Measurements from ENCODE around the gene ATP6V0A1. TPM values are rescaled to one million over a fixed set of nuclear protein-coding genes. Genes with fewer than 3 reads are reported as not detected.
"Not testable (repeated sequence)": the region's sequence is repeated elsewhere in the genome, so short reads cannot be mapped to it uniquely, and the experiment has no call there.

Gene ATP6V0A1
- total and polyA plus RNA-seq, 4 donors = 13.4 to 111 (median 71.9) TPM

- H3K4me3 ChIP-seq (ENCODE audit: low read length in 2 of 2); H3K27me3 ChIP-seq (ENCODE audit: control insufficient read depth in 1 of 2, insufficient read depth in 2 of 2, low read length in 1 of 2); intact Hi-C loops (cut with DNase I); ATAC-seq (ENCODE audit: low FRiP score); H3K9me3 ChIP-seq (ENCODE audit: control insufficient read depth, low read length); H3K27ac ChIP-seq (ENCODE audit: low read depth in 1 of 2, low read length in 2 of 2); DNase-seq; H3K4me1 ChIP-seq (ENCODE audit: control insufficient read depth in 1 of 2, insufficient read depth in 2 of 2, low read length in 2 of 2): not testable (repeated sequence)
- WGBS, 2 donors = 83 to 100% methylated on average over 1 of the region's 1 CpG
- H3K36me3 ChIP-seq (ENCODE audit: control insufficient read depth in 1 of 2, insufficient read depth in 2 of 2, low read length in 1 of 2) = peaks cover 6 to 12% of the 10 kb centered on the region in 2 donors
Observed at GRCh38 chr17:42477824-42478223, 19.1 kb downstream of the ATP6V0A1 start.

GRCh38 chr17:42484304-42484703, 25.6 kb downstream of the ATP6V0A1 start:
- H3K4me3 ChIP-seq (ENCODE audit: low read length in 2 of 2) = no peak overlapping the region
- intact Hi-C loops (cut with DNase I) = no loop called here
- H3K36me3 ChIP-seq (ENCODE audit: control insufficient read depth in 1 of 2, insufficient read depth in 2 of 2, low read length in 1 of 2) = peaks cover 2 to 10% of the 10 kb centered on the region in 2 donors
- 71 to 72% methylated on average over 7 of the region's 7 CpGs for WGBS, 2 donors
- H3K27ac ChIP-seq (ENCODE audit: low read depth in 1 of 2, low read length in 2 of 2) = peak overlapping the region in 1 of 2 donors; percentile 38
- H3K27me3 ChIP-seq (ENCODE audit: control insufficient read depth in 1 of 2, insufficient read depth in 2 of 2, low read length in 1 of 2) = no peaks in the 10 kb centered on the region
- H3K4me1 ChIP-seq (ENCODE audit: control insufficient read depth in 1 of 2, insufficient read depth in 2 of 2, low read length in 2 of 2) = no peaks in the 10 kb centered on the region
- ATAC-seq (ENCODE audit: low FRiP score) = no peak
- no peaks in the 10 kb centered on the region for H3K9me3 ChIP-seq (ENCODE audit: control insufficient read depth, low read length)
- DNase-seq = no peak

GRCh38 chr17:42485680-42486079, 27.0 kb downstream of the ATP6V0A1 start:
- H3K27ac ChIP-seq (ENCODE audit: low read depth in 1 of 2, low read length in 2 of 2) = no peak overlapping the region
- ATAC-seq (ENCODE audit: low FRiP score) (no peak), DNase-seq (no peak)
- intact Hi-C loops (cut with DNase I) = no loop called here
- no peak overlapping the region for H3K4me3 ChIP-seq (ENCODE audit: low read length in 2 of 2)
- no peaks in the 10 kb centered on the region for H3K4me1 ChIP-seq (ENCODE audit: control insufficient read depth in 1 of 2, insufficient read depth in 2 of 2, low read length in 2 of 2)
- peaks cover 2 to 10% of the 10 kb centered on the region in 2 donors for H3K36me3 ChIP-seq (ENCODE audit: control insufficient read depth in 1 of 2, insufficient read depth in 2 of 2, low read length in 1 of 2)
- no peaks in the 10 kb centered on the region for H3K27me3 ChIP-seq (ENCODE audit: control insufficient read depth in 1 of 2, insufficient read depth in 2 of 2, low read length in 1 of 2)
- no peaks in the 10 kb centered on the region for H3K9me3 ChIP-seq (ENCODE audit: control insufficient read depth, low read length)

GRCh38 chr17:42488032-42488431, 29.4 kb downstream of the ATP6V0A1 start:
- H3K27me3 ChIP-seq (ENCODE audit: control insufficient read depth in 1 of 2, insufficient read depth in 2 of 2, low read length in 1 of 2) = no peaks in the 10 kb centered on the region
- DNase-seq (no peak), ATAC-seq (ENCODE audit: low FRiP score) (no peak)
- intact Hi-C loops (cut with DNase I) = no loop called here
- WGBS, 2 donors = 88 to 89% methylated on average over 1 of the region's 1 CpG
- H3K4me1 ChIP-seq (ENCODE audit: control insufficient read depth in 1 of 2, insufficient read depth in 2 of 2, low read length in 2 of 2) = no peaks in the 10 kb centered on the region
- H3K27ac ChIP-seq (ENCODE audit: low read depth in 1 of 2, low read length in 2 of 2) = no peak overlapping the region
- no peaks in the 10 kb centered on the region for H3K9me3 ChIP-seq (ENCODE audit: control insufficient read depth, low read length)
- H3K4me3 ChIP-seq (ENCODE audit: low read length in 2 of 2) = no peak overlapping the region
- peaks cover 2 to 13% of the 10 kb centered on the region in 2 donors for H3K36me3 ChIP-seq (ENCODE audit: control insufficient read depth in 1 of 2, insufficient read depth in 2 of 2, low read length in 1 of 2)

- Histone ChIP-seq H3K4me3 (ENCODE audit: low read length in 2 of 2) (no peak overlapping the region), H3K4me1 (ENCODE audit: control insufficient read depth in 1 of 2, insufficient read depth in 2 of 2, low read length in 2 of 2) (no peaks in the 10 kb centered on the region), H3K9me3 (ENCODE audit: control insufficient read depth, low read length) (no peaks in the 10 kb centered on the region), H3K27ac (ENCODE audit: low read depth in 1 of 2, low read length in 2 of 2) (no peak overlapping the region), H3K27me3 (ENCODE audit: control insufficient read depth in 1 of 2, insufficient read depth in 2 of 2, low read length in 1 of 2) (no peaks in the 10 kb centered on the region), H3K36me3 (ENCODE audit: control insufficient read depth in 1 of 2, insufficient read depth in 2 of 2, low read length in 1 of 2) (peaks cover 0 to 13% of the 10 kb centered on the region in 2 donors)
- DNase-seq (no peak), ATAC-seq (ENCODE audit: low FRiP score) (no peak)
- intact Hi-C loops (cut with DNase I) = no loop called here
- WGBS, 2 donors = 70 to 78% methylated on average over 3 of the region's 3 CpGs
Observed at GRCh38 chr17:42493319-42493718, 34.6 kb downstream of the ATP6V0A1 start.

- Histone ChIP-seq H3K27ac (ENCODE audit: low read depth in 1 of 2, low read length in 2 of 2) (no peak overlapping the region), H3K4me1 (ENCODE audit: control insufficient read depth in 1 of 2, insufficient read depth in 2 of 2, low read length in 2 of 2) (no peaks in the 10 kb centered on the region), H3K9me3 (ENCODE audit: control insufficient read depth, low read length) (no peaks in the 10 kb centered on the region), H3K27me3 (ENCODE audit: control insufficient read depth in 1 of 2, insufficient read depth in 2 of 2, low read length in 1 of 2) (no peaks in the 10 kb centered on the region), H3K4me3 (ENCODE audit: low read length in 2 of 2) (no peak overlapping the region), H3K36me3 (ENCODE audit: control insufficient read depth in 1 of 2, insufficient read depth in 2 of 2, low read length in 1 of 2) (peaks cover 0 to 8% of the 10 kb centered on the region in 2 donors)
- DNase-seq (no peak), ATAC-seq (ENCODE audit: low FRiP score) (no peak)
- intact Hi-C loops (cut with DNase I) = no loop called here
- WGBS, 2 donors = 58 to 62% methylated on average over 4 of the region's 4 CpGs
Observed at GRCh38 chr17:42494673-42495072, 36.0 kb downstream of the ATP6V0A1 start.

GRCh38 chr17:42498828-42499227, 40.1 kb downstream of the ATP6V0A1 start:
- H3K4me1 ChIP-seq (ENCODE audit: control insufficient read depth in 1 of 2, insufficient read depth in 2 of 2, low read length in 2 of 2) = no peaks in the 10 kb centered on the region
- no peaks in the 10 kb centered on the region for H3K27me3 ChIP-seq (ENCODE audit: control insufficient read depth in 1 of 2, insufficient read depth in 2 of 2, low read length in 1 of 2)
- H3K4me3 ChIP-seq (ENCODE audit: low read length in 2 of 2) = no peak overlapping the region
- H3K27ac ChIP-seq (ENCODE audit: low read depth in 1 of 2, low read length in 2 of 2) = no peak overlapping the region
- no peak for ATAC-seq (ENCODE audit: low FRiP score)
- H3K9me3 ChIP-seq (ENCODE audit: control insufficient read depth, low read length) = no peaks in the 10 kb centered on the region
- WGBS, 2 donors = 94 to 95% methylated on average over 4 of the region's 4 CpGs
- peaks cover 0 to 12% of the 10 kb centered on the region in 2 donors for H3K36me3 ChIP-seq (ENCODE audit: control insufficient read depth in 1 of 2, insufficient read depth in 2 of 2, low read length in 1 of 2)
- DNase-seq = no peak
- intact Hi-C loops (cut with DNase I) = no loop called here

- Histone ChIP-seq H3K9me3 (ENCODE audit: control insufficient read depth, low read length) (no peaks in the 10 kb centered on the region), H3K36me3 (ENCODE audit: control insufficient read depth in 1 of 2, insufficient read depth in 2 of 2, low read length in 1 of 2) (peaks cover 4 to 9% of the 10 kb centered on the region in 2 donors), H3K27me3 (ENCODE audit: control insufficient read depth in 1 of 2, insufficient read depth in 2 of 2, low read length in 1 of 2) (no peaks in the 10 kb centered on the region), H3K4me1 (ENCODE audit: control insufficient read depth in 1 of 2, insufficient read depth in 2 of 2, low read length in 2 of 2) (no peaks in the 10 kb centered on the region), H3K4me3 (ENCODE audit: low read length in 2 of 2) (no peak overlapping the region), H3K27ac (ENCODE audit: low read depth in 1 of 2, low read length in 2 of 2) (no peak overlapping the region)
- WGBS, 2 donors = 87 to 91% methylated on average over 5 of the region's 5 CpGs
- intact Hi-C loops (cut with DNase I) = no loop called here
- DNase-seq = no peak
- no peak for ATAC-seq (ENCODE audit: low FRiP score)
Observed at GRCh38 chr17:42502091-42502490, 43.4 kb downstream of the ATP6V0A1 start.

GRCh38 chr17:42502926-42503325, 44.2 kb downstream of the ATP6V0A1 start:
- H3K36me3 ChIP-seq (ENCODE audit: control insufficient read depth in 1 of 2, insufficient read depth in 2 of 2, low read length in 1 of 2) = peaks cover 4 to 10% of the 10 kb centered on the region in 2 donors
- H3K4me3 ChIP-seq (ENCODE audit: low read length in 2 of 2) = no peak overlapping the region
- intact Hi-C loops (cut with DNase I) = no loop called here
- H3K4me1 ChIP-seq (ENCODE audit: control insufficient read depth in 1 of 2, insufficient read depth in 2 of 2, low read length in 2 of 2) = no peaks in the 10 kb centered on the region
- 94% methylated on average over 1 of the region's 1 CpG for WGBS, 2 donors
- no peak for DNase-seq
- H3K27ac ChIP-seq (ENCODE audit: low read depth in 1 of 2, low read length in 2 of 2) = no peak overlapping the region
- no peak for ATAC-seq (ENCODE audit: low FRiP score)
- H3K9me3 ChIP-seq (ENCODE audit: control insufficient read depth, low read length) = no peaks in the 10 kb centered on the region
- H3K27me3 ChIP-seq (ENCODE audit: control insufficient read depth in 1 of 2, insufficient read depth in 2 of 2, low read length in 1 of 2) = no peaks in the 10 kb centered on the region
